ENCODE measurements around the gene MOXD1.

The MOXD1 gene

DNA sequence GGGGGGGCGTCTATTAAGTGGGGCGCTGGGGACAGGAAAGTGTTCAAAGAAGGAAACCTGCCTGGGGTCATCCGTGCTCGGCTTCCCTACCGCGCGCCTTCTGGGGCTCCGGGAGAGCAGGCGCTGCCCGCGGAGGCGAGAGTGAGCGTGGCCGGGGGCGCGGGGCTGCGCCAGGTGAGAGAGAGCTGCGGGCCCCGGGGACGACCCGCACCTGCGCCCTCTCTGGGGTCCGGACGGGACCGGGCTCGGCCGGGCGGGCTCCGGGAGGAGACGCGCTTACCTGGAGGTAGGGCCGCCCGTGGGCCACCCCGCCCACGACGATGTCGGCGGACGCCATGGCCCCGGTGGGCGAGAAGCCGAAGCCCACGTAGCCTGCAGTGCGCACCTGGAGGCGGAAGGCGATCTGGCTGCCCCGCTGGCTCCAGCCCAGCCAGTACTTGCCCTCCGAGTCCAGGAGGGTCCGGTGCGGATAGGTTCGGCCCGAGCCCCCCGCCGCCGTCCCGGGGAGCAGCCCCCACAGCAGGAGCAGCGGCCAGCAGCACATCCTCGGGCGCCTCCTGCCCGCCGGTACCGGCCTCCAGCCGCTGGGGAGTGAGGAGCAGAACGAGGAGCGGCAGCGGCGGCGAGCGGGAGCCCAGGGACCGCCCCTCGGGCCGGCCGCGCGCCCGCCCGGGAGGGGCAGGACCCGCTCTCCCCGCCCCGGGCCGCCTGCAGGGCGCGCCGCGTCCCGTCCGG is at the start of gene MOXD1:
Gene MOXD1 (minus strand): TSS at position 593 of the 735 bp plus-strand sequence. CDS start 49 bp downstream, at position 544.
- TF ChIP-seq, protein P1, sequence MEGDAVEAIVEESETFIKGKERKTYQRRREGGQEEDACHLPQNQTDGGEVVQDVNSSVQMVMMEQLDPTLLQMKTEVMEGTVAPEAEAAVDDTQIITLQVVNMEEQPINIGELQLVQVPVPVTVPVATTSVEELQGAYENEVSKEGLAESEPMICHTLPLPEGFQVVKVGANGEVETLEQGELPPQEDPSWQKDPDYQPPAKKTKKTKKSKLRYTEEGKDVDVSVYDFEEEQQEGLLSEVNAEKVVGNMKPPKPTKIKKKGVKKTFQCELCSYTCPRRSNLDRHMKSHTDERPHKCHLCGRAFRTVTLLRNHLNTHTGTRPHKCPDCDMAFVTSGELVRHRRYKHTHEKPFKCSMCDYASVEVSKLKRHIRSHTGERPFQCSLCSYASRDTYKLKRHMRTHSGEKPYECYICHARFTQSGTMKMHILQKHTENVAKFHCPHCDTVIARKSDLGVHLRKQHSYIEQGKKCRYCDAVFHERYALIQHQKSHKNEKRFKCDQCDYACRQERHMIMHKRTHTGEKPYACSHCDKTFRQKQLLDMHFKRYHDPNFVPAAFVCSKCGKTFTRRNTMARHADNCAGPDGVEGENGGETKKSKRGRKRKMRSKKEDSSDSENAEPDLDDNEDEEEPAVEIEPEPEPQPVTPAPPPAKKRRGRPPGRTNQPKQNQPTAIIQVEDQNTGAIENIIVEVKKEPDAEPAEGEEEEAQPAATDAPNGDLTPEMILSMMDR (conservative IDR thresholded peaks at IDR 0.05; ENCODE audit: low read depth) = no peak
- POLR2A ChIA-PET (ENCODE audit: low non-redundant PET) = no interaction called here
- peak; percentile 39 for DNase-seq (ENCODE audit: low spot score)

DNA sequence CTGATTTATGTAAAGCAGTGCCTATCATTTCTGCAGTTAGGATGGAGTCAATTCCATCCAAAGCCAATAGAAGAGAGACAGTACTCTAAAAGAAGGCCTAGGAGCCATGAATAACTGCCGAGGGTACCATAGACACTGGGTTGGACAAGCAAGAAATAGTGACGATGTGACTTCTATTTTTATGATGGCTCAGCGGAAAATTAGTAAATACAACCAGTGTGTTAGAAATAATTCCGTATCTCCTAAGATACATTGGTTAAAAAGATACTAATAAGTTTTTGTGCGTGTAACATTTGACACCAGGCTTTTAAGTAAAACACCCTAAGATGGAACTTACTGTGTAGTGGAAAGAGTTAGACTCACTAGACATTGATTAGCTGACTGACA is 45.6 kb upstream of the MOXD1 start:
- ChIA-PET CTCF (no interaction called here), POLR2A (ENCODE audit: low non-redundant PET) (no interaction called here)
- TF ChIP-seq, protein P1 (conservative IDR thresholded peaks at IDR 0.05; ENCODE audit: low read depth) = no peak
- H3K27ac ChIP-seq = no peak overlapping the region
- no peak for DNase-seq (ENCODE audit: low spot score)

More for the DNA sequence above, at the start of gene MOXD1:
- CTCF ChIA-PET = interaction anchor here (0.6 kb wide), 1 partner anchor 1824 kb away, joined by 3 read pairs; no protein-coding TSS in a partner anchor
- H3K27ac ChIP-seq = no peak within 1 kb of the TSS

DNA sequence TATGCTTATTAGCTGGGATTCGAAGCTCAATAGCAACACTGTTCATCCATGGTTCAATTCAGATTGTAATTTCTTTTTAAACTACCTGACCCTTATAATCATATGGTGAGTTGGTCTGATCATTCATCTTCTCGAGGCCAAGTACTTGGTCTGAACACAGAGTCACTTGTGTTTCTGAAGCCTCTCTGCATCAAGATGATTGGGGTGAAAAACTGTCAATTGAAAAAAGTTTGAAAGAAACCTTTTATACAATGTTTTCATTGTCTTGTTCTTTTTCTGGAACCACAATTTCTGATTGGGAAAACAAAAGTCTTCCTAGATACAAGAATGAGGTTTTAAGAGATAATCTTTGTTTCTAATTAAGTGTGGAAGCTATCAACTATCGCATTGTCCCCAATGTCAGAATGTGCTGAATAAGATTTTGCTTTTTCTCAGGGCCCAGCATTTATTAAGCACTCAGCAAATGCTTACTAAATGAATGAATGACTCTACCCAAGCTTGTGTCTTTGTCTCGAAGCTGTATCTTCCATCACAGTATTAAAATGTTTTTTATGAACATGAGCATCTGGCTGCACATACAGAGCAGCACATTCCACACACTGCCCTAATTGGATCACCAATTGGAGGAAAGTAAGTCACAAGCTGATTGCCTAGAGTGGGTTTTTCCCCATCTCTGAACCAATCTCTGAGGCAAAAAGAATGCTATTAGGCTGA is 45.0 kb upstream of the MOXD1 start:
- H3K27ac ChIP-seq = no peak overlapping the region
- DNase-seq (ENCODE audit: low spot score) = no peak
- CTCF ChIA-PET = no interaction called here
- TF ChIP-seq, protein P1 (conservative IDR thresholded peaks at IDR 0.05; ENCODE audit: low read depth) = no peak
- POLR2A ChIA-PET (ENCODE audit: low non-redundant PET) = no interaction called here

DNA sequence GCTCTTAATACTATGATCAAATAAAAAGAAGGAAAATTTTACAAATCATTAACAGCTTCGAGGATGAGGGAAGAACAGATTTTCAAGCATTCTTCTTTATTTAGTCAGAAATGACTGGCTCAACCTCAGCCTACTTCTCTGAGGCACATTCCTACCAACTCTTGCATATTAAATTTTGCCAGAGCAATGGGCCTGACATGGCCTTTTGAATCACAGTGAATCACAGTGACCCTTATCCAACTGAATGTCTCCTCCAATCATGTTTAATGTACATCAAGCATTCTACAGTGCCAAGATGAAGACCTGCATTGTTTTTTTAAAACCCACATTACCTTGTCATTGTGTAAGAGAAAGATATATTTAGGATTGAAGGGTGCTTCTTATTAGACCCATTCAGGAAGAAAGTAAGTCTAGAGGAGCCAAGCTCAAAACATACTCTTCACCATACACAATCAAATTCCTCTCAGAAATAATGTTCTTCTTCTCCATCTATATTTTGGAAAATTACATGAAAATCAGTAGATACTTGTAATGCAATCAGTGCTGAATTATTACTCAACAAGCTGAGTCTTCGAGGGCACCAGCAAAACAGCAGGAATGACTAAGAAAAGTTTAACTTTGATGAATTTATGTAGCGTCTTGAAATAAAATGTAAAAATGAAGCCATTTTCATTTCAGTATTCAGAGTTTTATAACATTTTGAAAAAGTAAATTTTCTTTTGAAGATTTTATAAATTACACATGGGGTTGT is 44.1 kb upstream of the MOXD1 start:
- CTCF ChIA-PET = no interaction called here
- POLR2A ChIA-PET (ENCODE audit: low non-redundant PET) = no interaction called here
- DNase-seq (ENCODE audit: low spot score) = peak; percentile 44
- TF ChIP-seq, protein P1 (conservative IDR thresholded peaks at IDR 0.05; ENCODE audit: low read depth) = no peak
- no peak overlapping the region for H3K27ac ChIP-seq

DNA sequence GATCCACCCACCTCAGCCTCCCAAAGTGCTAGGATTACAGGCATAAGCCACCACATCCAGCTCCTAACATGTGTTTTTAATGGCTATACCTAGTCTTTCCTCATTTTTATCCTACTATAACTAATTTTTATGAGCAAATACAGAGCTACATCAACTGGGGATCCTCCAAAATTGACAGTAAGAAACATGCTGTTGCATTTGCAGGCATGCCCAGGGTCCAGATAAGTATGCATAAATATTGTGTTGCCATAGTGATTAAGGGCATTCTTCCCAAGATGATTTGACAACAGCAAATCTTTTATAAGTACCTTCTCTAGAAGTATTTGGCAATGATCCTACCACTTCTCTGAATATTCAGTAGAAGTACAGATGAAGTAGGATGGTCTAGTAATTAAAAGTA is 41.9 kb upstream of the MOXD1 start:
- ChIA-PET POLR2A (ENCODE audit: low non-redundant PET) (no interaction called here), CTCF (no interaction called here)
- peak overlapping the region; percentile 74 for H3K27ac ChIP-seq
- TF ChIP-seq, protein P1 (conservative IDR thresholded peaks at IDR 0.05; ENCODE audit: low read depth) = no peak
- DNase-seq (ENCODE audit: low spot score) = no peak

DNA sequence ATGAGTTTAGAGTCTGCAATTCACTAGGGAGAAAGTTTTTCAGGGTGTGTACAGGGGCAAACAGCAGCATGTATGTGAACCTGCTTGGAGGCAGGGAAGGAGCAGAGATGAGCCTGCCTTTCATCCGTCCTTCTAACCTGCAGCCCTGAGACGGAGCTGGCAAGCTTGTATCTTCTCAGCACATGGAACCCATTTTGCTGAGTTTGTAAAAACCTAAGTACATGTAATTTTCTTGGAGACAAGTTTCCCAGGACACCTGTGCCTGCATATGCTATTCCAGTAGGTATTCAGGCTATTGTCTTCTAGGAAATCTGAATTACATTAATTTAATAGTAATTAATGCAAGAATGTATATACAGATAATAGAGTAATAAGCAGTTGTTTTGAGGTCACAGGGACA is 28.8 kb upstream of the MOXD1 start:
- POLR2A ChIA-PET (ENCODE audit: low non-redundant PET) = no interaction called here
- H3K27ac ChIP-seq = no peak overlapping the region
- TF ChIP-seq, protein P1 (conservative IDR thresholded peaks at IDR 0.05; ENCODE audit: low read depth) = no peak
- DNase-seq (ENCODE audit: low spot score) = no peak
- CTCF ChIA-PET = no interaction called here
